Progenitor cell of endocrine pancreas (in vitro differentiated cells): ENCODE measurements around the gene STAT5A. TPM values are rescaled to one million over a fixed set of nuclear protein-coding genes. Genes with fewer than 3 reads are reported as not detected.
"Not testable (repeated sequence)": the region's sequence is repeated elsewhere in the genome, so short reads cannot be mapped to it uniquely, and the experiment has no call there.

Source experiments
- DNase-seq: peaks from one replicate; pipeline ENCODE4 v3.0.0; 2021; ENCODE audit warnings: low spot score; ENCODE audit not compliant: unreplicated experiment
- H3K27ac Mint-ChIP-seq: 2 replicates; pipeline ENCODE4 v1.8.0; 2021; ENCODE audit warnings: mild to moderate bottlenecking, moderate library complexity, mixed read lengths
- H3K27me3 Mint-ChIP-seq: 2 replicates; pipeline ENCODE4 v1.8.0; 2021; ENCODE audit warnings: mixed read lengths
- H3K36me3 Mint-ChIP-seq: 2 replicates; pipeline ENCODE4 v1.8.0; 2022; ENCODE audit warnings: mixed read lengths; ENCODE audit not compliant: insufficient read depth
- H3K4me1 Mint-ChIP-seq: 2 replicates; pipeline ENCODE4 v1.8.0; 2021; ENCODE audit warnings: low read depth, mixed read lengths
- H3K4me3 Mint-ChIP-seq: 2 replicates; pipeline ENCODE4 v1.8.0; 2021; ENCODE audit warnings: low read depth, mild to moderate bottlenecking, moderate library complexity, mixed read lengths
- H3K9me3 Mint-ChIP-seq: 2 replicates; pipeline ENCODE4 v1.8.0; 2021; ENCODE audit warnings: low read depth, mixed read lengths
- CTCF ChIP-seq: fragments of 200-600 bp; sonication (generic); IDR thresholded peaks from one replicate; pipeline ENCODE4 v1.5.0; 2021; ENCODE audit warnings: antibody characterized with exemption, mild to moderate bottlenecking; ENCODE audit not compliant: unreplicated experiment
- total RNA-seq: library from RNA; stranded (reverse); gene quantifications from 2 replicates; pipeline ENCODE4 v1.2.1, GENCODE V29; 2021

STAT5A gene
- total RNA-seq, 1 donor from 2014 or later: 0.74 TPM

GRCh38 chr17:42359133-42359532 is 70.8 kb downstream of the STAT5A start:
- Mint-ChIP-seq H3K27me3 (peaks cover 5% of the 10 kb centered on the region), H3K27ac (no peak overlapping the region), H3K4me3 (no peak overlapping the region), H3K36me3 (peaks cover 3% of the 10 kb centered on the region), H3K4me1 (peaks cover 3% of the 10 kb centered on the region), H3K9me3 (no peaks in the 10 kb centered on the region)
- no peak for DNase-seq
- TF ChIP-seq CTCF: no peak

DNA sequence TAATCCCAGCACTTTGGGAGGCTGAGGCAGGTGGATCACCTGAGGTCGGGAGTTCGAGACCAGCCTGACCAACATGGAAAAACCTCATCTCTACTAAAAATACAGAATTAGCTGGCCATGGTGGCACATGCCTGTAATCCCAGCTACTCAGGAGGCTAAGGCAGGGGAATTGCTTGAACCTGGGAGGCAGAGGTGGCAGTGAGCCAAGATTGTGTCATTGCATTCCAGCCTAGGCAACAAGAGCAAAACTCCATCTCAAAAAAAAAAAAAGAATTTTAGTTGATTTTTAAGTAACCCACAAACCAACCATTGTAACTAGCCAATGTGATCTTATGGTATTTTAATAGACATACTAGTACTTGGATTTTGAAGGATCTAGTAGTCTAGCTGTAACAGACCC is 72.1 kb downstream of the STAT5A start:
- not testable (repeated sequence) for H3K4me1 Mint-ChIP-seq, H3K4me3 Mint-ChIP-seq, H3K27me3 Mint-ChIP-seq, H3K9me3 Mint-ChIP-seq, DNase-seq, H3K36me3 Mint-ChIP-seq, H3K27ac Mint-ChIP-seq

Other genes starting within 250 kb of the STAT5A start
- 3.2 and 3.7 TPM in 2 replicates for gene C17orf113, start 237.9 kb upstream of the STAT5A start, total RNA-seq
- gene ZNF385C, start 190.0 kb upstream of the STAT5A start, total RNA-seq: 2.7 TPM in 2 replicates
- 0.42 and 0.43 TPM in 2 replicates for gene DHX58, start 175.8 kb upstream of the STAT5A start, total RNA-seq
- 40.1 and 43.2 TPM in 2 replicates for gene KAT2A, start 167.1 kb upstream of the STAT5A start, total RNA-seq
- 0.16 TPM in 1 of 2 replicates, not detected in the other for gene HSPB9, start 165.7 kb upstream of the STAT5A start, total RNA-seq
- 68.8 and 70.3 TPM in 2 replicates for gene RAB5C, start 133.5 kb upstream of the STAT5A start, total RNA-seq
- gene KCNH4, start 107.4 kb upstream of the STAT5A start, total RNA-seq: not detected in 2 replicates
- gene HCRT, start 103.0 kb upstream of the STAT5A start, total RNA-seq: not detected in 2 replicates
- gene GHDC, start 94.0 kb upstream of the STAT5A start, total RNA-seq: 6.8 and 8.1 TPM in 2 replicates
- gene STAT5B, start 12.1 kb upstream of the STAT5A start, total RNA-seq: 43.3 and 46.8 TPM in 2 replicates
- gene STAT3, start 99.9 kb downstream of the STAT5A start, total RNA-seq: 41.2 and 42.2 TPM in 2 replicates
- 1.1 and 1.8 TPM in 2 replicates for gene CAVIN1, start 134.8 kb downstream of the STAT5A start, total RNA-seq
- 86.3 and 90.5 TPM in 2 replicates for gene ATP6V0A1, start 170.4 kb downstream of the STAT5A start, total RNA-seq
- 19.0 and 22.9 TPM in 2 replicates for gene NAGLU, start 247.7 kb downstream of the STAT5A start, total RNA-seq